DND-41 (cell line): ENCODE measurements around the gene ZNF428.

Experiments
- EZH2 ChIP-seq: IDR thresholded peaks from 3 replicates; pipeline ENCODE4 v1.6.1; 2012; ENCODE audit warnings: borderline replicate concordance, low read depth, mild to moderate bottlenecking, moderate library complexity, low read length, inconsistent platforms; ENCODE audit not compliant: severe bottlenecking
- TF ChIP-seq, protein P1 (sequence below): IDR thresholded peaks from 2 replicates; pipeline ENCODE4 v1.5.1; 2012; ENCODE audit warnings: borderline replicate concordance, low read length, moderate library complexity, mild to moderate bottlenecking; ENCODE audit not compliant: poor library complexity, severe bottlenecking; ENCODE audit errors: extremely low read depth

DNA sequence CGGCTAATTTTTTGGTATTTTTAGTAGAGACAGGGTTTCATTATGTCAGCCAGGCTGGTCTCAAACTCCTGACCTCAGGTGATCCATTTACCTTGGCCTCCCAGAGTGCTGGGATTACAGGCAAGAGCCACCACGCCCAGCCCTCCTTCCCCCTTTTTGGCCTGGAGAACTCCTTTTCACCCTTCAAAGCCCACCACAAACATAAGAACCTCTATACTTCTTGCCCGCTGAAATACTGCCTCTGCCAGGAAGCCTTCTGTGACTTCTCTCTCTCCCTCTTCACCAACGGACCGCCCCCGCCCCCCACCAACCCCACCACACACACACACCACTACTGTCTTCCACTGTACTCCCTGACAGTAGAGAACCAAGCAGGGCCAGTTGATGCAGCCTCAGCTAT lies 2.5 kb downstream of the ZNF428 start:
- TF ChIP-seq, protein P1, sequence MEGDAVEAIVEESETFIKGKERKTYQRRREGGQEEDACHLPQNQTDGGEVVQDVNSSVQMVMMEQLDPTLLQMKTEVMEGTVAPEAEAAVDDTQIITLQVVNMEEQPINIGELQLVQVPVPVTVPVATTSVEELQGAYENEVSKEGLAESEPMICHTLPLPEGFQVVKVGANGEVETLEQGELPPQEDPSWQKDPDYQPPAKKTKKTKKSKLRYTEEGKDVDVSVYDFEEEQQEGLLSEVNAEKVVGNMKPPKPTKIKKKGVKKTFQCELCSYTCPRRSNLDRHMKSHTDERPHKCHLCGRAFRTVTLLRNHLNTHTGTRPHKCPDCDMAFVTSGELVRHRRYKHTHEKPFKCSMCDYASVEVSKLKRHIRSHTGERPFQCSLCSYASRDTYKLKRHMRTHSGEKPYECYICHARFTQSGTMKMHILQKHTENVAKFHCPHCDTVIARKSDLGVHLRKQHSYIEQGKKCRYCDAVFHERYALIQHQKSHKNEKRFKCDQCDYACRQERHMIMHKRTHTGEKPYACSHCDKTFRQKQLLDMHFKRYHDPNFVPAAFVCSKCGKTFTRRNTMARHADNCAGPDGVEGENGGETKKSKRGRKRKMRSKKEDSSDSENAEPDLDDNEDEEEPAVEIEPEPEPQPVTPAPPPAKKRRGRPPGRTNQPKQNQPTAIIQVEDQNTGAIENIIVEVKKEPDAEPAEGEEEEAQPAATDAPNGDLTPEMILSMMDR: no peak
- TF ChIP-seq EZH2: no peak
